Astrocyte (in vitro differentiated cells and primary cell): Measurements from ENCODE around the gene TUFT1. TPM values are rescaled to one million over a fixed set of nuclear protein-coding genes. Genes with fewer than 3 reads are reported as not detected.

Experiments
- DNase-seq: peaks from one replicate; pipeline ENCODE4 v3.0.0-alpha.2; 2010; ENCODE audit warnings: low read depth
- FAIRE-seq: peaks from 2 replicates; lab custom pipeline; 2011; peaks lifted over from hg19 to GRCh38; lab: Jason Lieb, UNC
- H2AFZ ChIP-seq: 2 replicates; pipeline ENCODE4 v1.6.0; 2012; ENCODE audit warnings: low read depth, low read length, inconsistent platforms
- H3K27ac ChIP-seq: 2 replicates; pipeline ENCODE4 v1.5.1; 2011; ENCODE audit warnings: low read depth, low read length, inconsistent platforms
- H3K27me3 ChIP-seq: 2 replicates; pipeline ENCODE4 v1.6.0; 2011; ENCODE audit warnings: low read length, inconsistent platforms; ENCODE audit not compliant: insufficient read depth
- H3K36me3 ChIP-seq: 2 replicates; pipeline ENCODE4 v1.5.1; 2011; ENCODE audit warnings: low read length, inconsistent platforms; ENCODE audit not compliant: insufficient read depth
- H3K4me1 ChIP-seq: 2 replicates; pipeline ENCODE4 v1.5.1; 2011; ENCODE audit warnings: low read length, inconsistent platforms; ENCODE audit not compliant: insufficient read depth
- H3K4me2 ChIP-seq: 2 replicates; pipeline ENCODE4 v1.6.0; 2012; ENCODE audit warnings: low read length, inconsistent platforms
- H3K4me3 ChIP-seq: 2 replicates; pipeline ENCODE4 v1.5.1; 2011; ENCODE audit warnings: low read depth, mild to moderate bottlenecking, low read length, inconsistent platforms; ENCODE audit not compliant: insufficient read depth
- H3K79me2 ChIP-seq: 2 replicates; pipeline ENCODE4 v1.6.0; 2012; ENCODE audit warnings: mild to moderate bottlenecking, low read length, inconsistent platforms; ENCODE audit not compliant: insufficient read depth
- H3K9ac ChIP-seq: 2 replicates; pipeline ENCODE4 v1.6.0; 2012; ENCODE audit warnings: mild to moderate bottlenecking, low read length, inconsistent platforms
- H3K9me3 ChIP-seq: 2 replicates; pipeline ENCODE4 v1.5.1; 2012; ENCODE audit warnings: low read depth, mild to moderate bottlenecking, low read length, inconsistent platforms; ENCODE audit not compliant: insufficient read depth
- H4K20me1 ChIP-seq: 2 replicates; pipeline ENCODE4 v1.6.0; 2012; ENCODE audit warnings: low read length, inconsistent platforms; ENCODE audit not compliant: insufficient read depth
- H3K27ac Mint-ChIP-seq: one replicate; pipeline ENCODE4 v1.8.0; 2021; ENCODE audit warnings: mild to moderate bottlenecking, mixed read lengths; ENCODE audit not compliant: unreplicated experiment
- H3K27me3 Mint-ChIP-seq: one replicate; pipeline ENCODE4 v1.8.0; 2021; ENCODE audit warnings: low read depth, mixed read lengths; ENCODE audit not compliant: unreplicated experiment
- H3K36me3 Mint-ChIP-seq: one replicate; pipeline ENCODE4 v1.8.0; 2021; ENCODE audit warnings: low read depth, mixed read lengths; ENCODE audit not compliant: unreplicated experiment
- H3K4me1 Mint-ChIP-seq: one replicate; pipeline ENCODE4 v1.8.0; 2021; ENCODE audit warnings: low read depth, mixed read lengths; ENCODE audit not compliant: unreplicated experiment
- H3K4me3 Mint-ChIP-seq: one replicate; pipeline ENCODE4 v1.8.0; 2021; ENCODE audit warnings: mild to moderate bottlenecking, moderate library complexity, mixed read lengths; ENCODE audit not compliant: unreplicated experiment
- H3K9me3 Mint-ChIP-seq: one replicate; pipeline ENCODE4 v1.8.0; 2021; ENCODE audit warnings: mild to moderate bottlenecking, mixed read lengths; ENCODE audit not compliant: unreplicated experiment
- EZH2 ChIP-seq: IDR thresholded peaks from 2 replicates; pipeline ENCODE4 v1.6.1; 2012; ENCODE audit warnings: mild to moderate bottlenecking, low read length, inconsistent platforms; ENCODE audit not compliant: insufficient read depth
- total RNA-seq: library from RNA; stranded (reverse); gene quantifications from 2 replicates; pipeline ENCODE4 v1.2.1, GENCODE V29; 2021
- TF ChIP-seq, protein P1 (sequence below): IDR thresholded peaks from 2 replicates; pipeline ENCODE4 v1.5.1; 2011; ENCODE audit warnings: low read depth, mild to moderate bottlenecking, inconsistent platforms, low read length, moderate library complexity; ENCODE audit not compliant: insufficient read depth

The TUFT1 gene
- total RNA-seq, 1 donor from 2014 or later: 90.6 TPM

DNA sequence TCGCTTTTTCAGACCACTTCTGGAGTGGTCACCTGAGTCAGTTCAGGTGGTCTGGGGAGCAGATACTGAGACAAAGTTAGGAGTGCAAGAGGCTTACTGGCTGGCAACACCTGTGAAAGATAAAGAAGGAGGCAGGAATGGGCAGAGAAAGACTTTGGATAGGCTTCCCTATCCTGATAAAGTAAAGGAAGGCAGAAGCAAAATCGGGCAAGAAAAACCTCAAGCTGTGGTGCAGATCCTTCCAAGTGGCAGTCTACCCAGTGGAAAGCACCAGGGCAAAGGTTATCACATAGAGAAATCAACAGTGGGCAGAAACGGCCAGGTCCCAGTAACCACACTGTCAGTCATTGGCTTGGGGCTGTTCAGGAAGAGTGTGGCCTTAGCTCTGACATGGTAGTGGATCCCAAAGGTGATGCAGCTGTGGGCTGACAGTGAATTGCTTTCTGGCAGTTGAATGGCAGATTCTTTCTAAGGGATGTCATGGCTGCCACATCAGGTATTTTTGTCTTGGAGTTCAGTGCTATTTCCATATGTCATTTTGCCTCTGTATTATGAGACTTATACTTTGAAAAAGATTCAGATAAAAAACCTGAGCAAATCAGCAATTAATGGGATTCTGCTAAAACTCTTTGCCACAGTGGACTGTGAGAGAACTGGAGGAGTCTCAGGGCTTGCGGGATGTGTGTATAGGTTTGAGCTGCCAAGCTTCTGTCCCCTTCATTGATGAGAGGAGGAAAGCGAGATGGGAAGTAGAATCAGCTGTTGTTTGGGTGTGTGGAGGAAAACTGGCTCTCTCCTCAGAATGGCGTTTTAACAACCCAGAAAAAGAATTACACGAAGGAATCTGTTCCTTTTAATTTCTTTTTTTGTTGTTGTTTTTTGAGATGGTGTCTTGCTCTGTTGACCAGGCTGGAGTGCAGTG is 37.0 kb upstream of the TUFT1 start:
- Histone ChIP-seq H2AFZ (no peak overlapping the region), H4K20me1 (no peaks in the 10 kb centered on the region), H3K9ac (no peak overlapping the region), H3K4me1 (peaks cover 4% of the 10 kb centered on the region), H3K4me2 (no peak overlapping the region), H3K36me3 (no peaks in the 10 kb centered on the region), H3K9me3 (no peaks in the 10 kb centered on the region), H3K27me3 (peaks cover 3% of the 10 kb centered on the region), H3K79me2 (no peaks in the 10 kb centered on the region), H3K4me3 (no peak overlapping the region), H3K27ac (no peak overlapping the region)
- TF ChIP-seq EZH2: no peak
- TF ChIP-seq, protein P1, sequence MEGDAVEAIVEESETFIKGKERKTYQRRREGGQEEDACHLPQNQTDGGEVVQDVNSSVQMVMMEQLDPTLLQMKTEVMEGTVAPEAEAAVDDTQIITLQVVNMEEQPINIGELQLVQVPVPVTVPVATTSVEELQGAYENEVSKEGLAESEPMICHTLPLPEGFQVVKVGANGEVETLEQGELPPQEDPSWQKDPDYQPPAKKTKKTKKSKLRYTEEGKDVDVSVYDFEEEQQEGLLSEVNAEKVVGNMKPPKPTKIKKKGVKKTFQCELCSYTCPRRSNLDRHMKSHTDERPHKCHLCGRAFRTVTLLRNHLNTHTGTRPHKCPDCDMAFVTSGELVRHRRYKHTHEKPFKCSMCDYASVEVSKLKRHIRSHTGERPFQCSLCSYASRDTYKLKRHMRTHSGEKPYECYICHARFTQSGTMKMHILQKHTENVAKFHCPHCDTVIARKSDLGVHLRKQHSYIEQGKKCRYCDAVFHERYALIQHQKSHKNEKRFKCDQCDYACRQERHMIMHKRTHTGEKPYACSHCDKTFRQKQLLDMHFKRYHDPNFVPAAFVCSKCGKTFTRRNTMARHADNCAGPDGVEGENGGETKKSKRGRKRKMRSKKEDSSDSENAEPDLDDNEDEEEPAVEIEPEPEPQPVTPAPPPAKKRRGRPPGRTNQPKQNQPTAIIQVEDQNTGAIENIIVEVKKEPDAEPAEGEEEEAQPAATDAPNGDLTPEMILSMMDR: no peak
- peaks cover 19% of the 10 kb centered on the region for H3K4me1 Mint-ChIP-seq
- H3K36me3 Mint-ChIP-seq: no peaks in the 10 kb centered on the region
- no peak for FAIRE-seq
- H3K4me3 Mint-ChIP-seq: no peak overlapping the region
- peaks cover 2% of the 10 kb centered on the region for H3K9me3 Mint-ChIP-seq
- peak overlapping the region; percentile 84 for H3K27ac Mint-ChIP-seq
- H3K27me3 Mint-ChIP-seq: peaks cover 17% of the 10 kb centered on the region
- DNase-seq: no peak

DNA sequence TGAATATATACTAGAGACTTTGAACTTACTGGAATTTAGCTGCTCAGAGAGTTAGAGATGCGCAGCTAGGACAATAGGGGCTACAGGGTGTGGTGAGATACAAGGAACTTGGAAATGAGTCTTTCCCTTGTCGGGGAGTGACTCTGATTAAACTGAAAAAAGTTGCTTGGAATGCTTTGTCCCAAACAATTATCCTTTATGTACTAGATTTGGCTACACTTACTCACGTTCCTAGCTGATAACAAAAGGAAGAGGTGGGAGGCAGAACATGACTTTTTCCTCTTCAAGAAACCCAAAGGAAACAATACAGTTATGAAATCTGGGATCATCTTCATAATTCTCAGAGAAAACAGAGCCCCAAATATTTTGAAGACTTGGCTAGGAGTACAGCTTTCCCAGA is 35.9 kb upstream of the TUFT1 start:
- Histone ChIP-seq H3K36me3 (no peaks in the 10 kb centered on the region), H3K9ac (no peak overlapping the region), H4K20me1 (no peaks in the 10 kb centered on the region), H3K4me3 (no peak overlapping the region), H3K4me1 (peaks cover 4% of the 10 kb centered on the region), H2AFZ (no peak overlapping the region), H3K27ac (no peak overlapping the region), H3K4me2 (no peak overlapping the region), H3K27me3 (peaks cover 3% of the 10 kb centered on the region), H3K79me2 (no peaks in the 10 kb centered on the region), H3K9me3 (no peaks in the 10 kb centered on the region)
- H3K36me3 Mint-ChIP-seq: no peaks in the 10 kb centered on the region
- DNase-seq: no peak
- no peak overlapping the region for H3K4me3 Mint-ChIP-seq
- H3K27me3 Mint-ChIP-seq: peaks cover 17% of the 10 kb centered on the region
- H3K9me3 Mint-ChIP-seq: peaks cover 2% of the 10 kb centered on the region
- no peak overlapping the region for H3K27ac Mint-ChIP-seq
- no peak for FAIRE-seq
- H3K4me1 Mint-ChIP-seq: peaks cover 19% of the 10 kb centered on the region
- TF ChIP-seq, protein P1: no peak
- TF ChIP-seq EZH2: no peak

DNA sequence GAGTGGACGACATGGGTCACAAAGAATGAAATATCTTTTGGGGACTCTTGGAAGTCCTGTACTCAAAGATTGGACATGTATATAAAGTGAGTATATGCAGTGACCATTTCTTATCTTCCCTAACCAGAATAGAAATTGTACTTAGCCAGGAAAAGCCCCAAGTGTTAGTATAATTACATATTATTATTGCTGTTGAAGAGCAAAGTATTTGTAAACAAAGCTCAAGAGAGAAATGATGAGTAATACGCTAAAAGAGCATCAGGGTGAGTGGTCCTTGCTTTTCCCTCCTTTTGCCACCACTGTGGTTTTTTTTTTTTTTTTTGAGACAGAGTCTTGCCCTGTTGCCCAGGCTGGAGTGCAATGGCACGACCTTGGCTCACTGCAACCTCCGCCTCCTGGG is 35.4 kb upstream of the TUFT1 start:
- H3K9me3 Mint-ChIP-seq: peaks cover under 1% of the 10 kb centered on the region
- H3K4me1 Mint-ChIP-seq: peaks cover 19% of the 10 kb centered on the region
- Histone ChIP-seq H3K9me3 (no peaks in the 10 kb centered on the region), H3K9ac (no peak overlapping the region), H2AFZ (no peak overlapping the region), H3K4me2 (no peak overlapping the region), H3K79me2 (no peaks in the 10 kb centered on the region), H4K20me1 (no peaks in the 10 kb centered on the region), H3K36me3 (no peaks in the 10 kb centered on the region), H3K4me1 (peaks cover 4% of the 10 kb centered on the region), H3K27me3 (peaks cover 3% of the 10 kb centered on the region), H3K4me3 (no peak overlapping the region), H3K27ac (no peak overlapping the region)
- no peak overlapping the region for H3K4me3 Mint-ChIP-seq
- FAIRE-seq (no peak), DNase-seq (no peak)
- H3K36me3 Mint-ChIP-seq: no peaks in the 10 kb centered on the region
- H3K27me3 Mint-ChIP-seq: peaks cover 15% of the 10 kb centered on the region
- TF ChIP-seq, protein P1: no peak
- H3K27ac Mint-ChIP-seq: no peak overlapping the region
